ACC112 (cell line): ENCODE measurements around the gene PCBP3.

Source experiments
- H2AFZ ChIP-seq: fragments of 200-600 bp; sonication (generic); one replicate; pipeline ENCODE4 v1.6.0; 2017; ENCODE audit warnings: antibody characterized with exemption, low read length; ENCODE audit not compliant: unreplicated experiment
- H3K27ac ChIP-seq: fragments of 200-600 bp; sonication (generic); 2 replicates; pipeline ENCODE4 v1.5.1; 2014; ENCODE audit warnings: low read depth, mild to moderate bottlenecking, antibody characterized with exemption, low read length, moderate library complexity
- H3K27me3 ChIP-seq: fragments of 200-600 bp; sonication (generic); 2 replicates; pipeline ENCODE4 v1.6.1; 2014; ENCODE audit warnings: mild to moderate bottlenecking, antibody characterized with exemption, low read length, moderate library complexity, mixed read lengths; ENCODE audit not compliant: insufficient read depth
- H3K36me3 ChIP-seq: fragments of 200-600 bp; sonication (generic); 2 replicates; pipeline ENCODE4 v1.6.1; 2016; ENCODE audit warnings: mild to moderate bottlenecking, antibody characterized with exemption, low read length, moderate library complexity, mixed read lengths; ENCODE audit not compliant: insufficient read depth
- H3K4me1 ChIP-seq: fragments of 200-600 bp; sonication (generic); one replicate; pipeline ENCODE4 v1.6.1; 2016; ENCODE audit warnings: low read length, mixed read lengths; ENCODE audit not compliant: insufficient read depth, unreplicated experiment, control insufficient read depth
- H3K4me3 ChIP-seq: fragments of 200-600 bp; sonication (generic); 2 replicates; pipeline ENCODE4 v1.5.1; 2014; ENCODE audit warnings: mild to moderate bottlenecking, low read depth, low read length
- H3K79me2 ChIP-seq: fragments of 200-600 bp; sonication (generic); one replicate; pipeline ENCODE4 v1.6.0; 2016; ENCODE audit warnings: low read length; ENCODE audit not compliant: control insufficient read depth, unreplicated experiment, insufficient read depth

The PCBP3 gene

DNA sequence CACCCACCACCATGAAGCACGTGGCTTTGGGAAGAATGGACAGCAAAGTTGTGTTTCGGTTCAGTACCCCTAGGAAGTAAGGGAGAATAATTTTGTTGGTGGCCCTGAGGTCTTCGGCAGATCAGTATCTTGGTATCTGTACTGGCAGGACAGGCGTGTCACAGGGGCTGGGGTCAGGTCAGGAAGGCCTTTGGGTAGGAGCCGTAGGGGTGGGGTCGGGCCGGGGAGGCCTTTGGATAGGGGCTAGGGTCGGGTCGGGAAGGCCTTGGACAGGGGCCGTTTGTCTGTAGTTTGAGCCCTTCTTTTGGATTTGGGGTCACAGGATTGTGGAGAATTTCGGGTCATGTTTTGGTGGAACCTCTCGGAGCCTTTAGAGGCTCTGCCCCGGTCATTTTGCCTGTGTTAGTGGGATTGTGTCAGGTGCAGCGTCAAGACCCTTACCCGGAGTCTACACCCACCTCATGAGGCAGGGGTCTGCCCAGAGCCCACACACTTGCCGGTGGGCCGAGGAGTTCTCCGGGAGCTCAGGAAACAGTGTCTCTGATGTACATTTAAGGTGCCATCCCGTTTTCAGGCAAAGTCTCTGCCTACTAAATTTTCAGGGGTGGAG, 262.8 kb downstream of the PCBP3 start:
- H3K36me3 ChIP-seq = 0 out of 2 replicates have a peak, but pooled peaks cover 5% of the 10 kb centered on the region
- H2AFZ ChIP-seq = no peak overlapping the region
- no peaks in the 10 kb centered on the region for H3K4me1 ChIP-seq
- no peak overlapping the region for H3K4me3 ChIP-seq
- H3K27me3 ChIP-seq = no peaks in the 10 kb centered on the region
- no peak overlapping the region for H3K27ac ChIP-seq
- H3K79me2 ChIP-seq = no peaks in the 10 kb centered on the region

- H3K36me3 ChIP-seq = 0 out of 2 replicates have a peak, but pooled peaks cover 5% of the 10 kb centered on the region
- no peaks in the 10 kb centered on the region for H3K27me3 ChIP-seq
- no peak overlapping the region for H3K4me3 ChIP-seq
- H3K4me1 ChIP-seq = no peaks in the 10 kb centered on the region
- H2AFZ ChIP-seq = no peak overlapping the region
- H3K27ac ChIP-seq = no peak overlapping the region
- H3K79me2 ChIP-seq = no peaks in the 10 kb centered on the region
Observed at GRCh38 chr21:45906859-45907258, 263.3 kb downstream of the PCBP3 start.

GRCh38 chr21:45908536-45909237, 265.2 kb downstream of the PCBP3 start:
- Histone ChIP-seq H3K79me2 (no peaks in the 10 kb centered on the region), H3K4me1 (no peaks in the 10 kb centered on the region), H3K27ac (no peak overlapping the region), H3K36me3 (no peaks in the 10 kb centered on the region), H3K4me3 (no peak overlapping the region), H3K27me3 (no peaks in the 10 kb centered on the region), H2AFZ (no peak overlapping the region)

GRCh38 chr21:45909238-45909988, 265.9 kb downstream of the PCBP3 start:
- H3K4me3 ChIP-seq = no peak overlapping the region
- no peak overlapping the region for H3K27ac ChIP-seq
- no peaks in the 10 kb centered on the region for H3K27me3 ChIP-seq
- no peaks in the 10 kb centered on the region for H3K4me1 ChIP-seq
- H3K36me3 ChIP-seq = no peaks in the 10 kb centered on the region
- no peak overlapping the region for H2AFZ ChIP-seq
- no peaks in the 10 kb centered on the region for H3K79me2 ChIP-seq

DNA sequence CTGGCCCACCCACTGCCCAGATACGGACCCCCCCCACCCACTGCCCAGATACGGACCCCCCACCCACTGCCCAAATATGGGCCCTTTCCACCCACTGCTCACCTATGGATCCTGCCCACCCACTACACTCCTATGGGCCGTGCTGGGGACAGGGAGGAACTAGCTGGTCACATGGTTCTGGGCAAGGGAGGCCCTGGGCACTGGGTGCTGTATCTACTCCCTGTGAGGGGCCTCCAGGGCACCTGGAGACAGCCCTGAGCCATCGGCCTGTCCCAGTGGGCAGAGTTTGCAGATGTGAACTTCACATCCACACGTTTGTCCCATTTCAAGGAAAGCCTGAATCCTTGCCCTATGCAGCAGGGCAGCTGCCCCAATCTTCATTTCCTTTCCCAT, 266.6 kb downstream of the PCBP3 start:
- H3K27ac ChIP-seq = no peak overlapping the region
- H3K36me3 ChIP-seq = no peaks in the 10 kb centered on the region
- no peak overlapping the region for H2AFZ ChIP-seq
- no peak overlapping the region for H3K4me3 ChIP-seq
- no peaks in the 10 kb centered on the region for H3K79me2 ChIP-seq
- H3K4me1 ChIP-seq = no peaks in the 10 kb centered on the region
- no peaks in the 10 kb centered on the region for H3K27me3 ChIP-seq

DNA sequence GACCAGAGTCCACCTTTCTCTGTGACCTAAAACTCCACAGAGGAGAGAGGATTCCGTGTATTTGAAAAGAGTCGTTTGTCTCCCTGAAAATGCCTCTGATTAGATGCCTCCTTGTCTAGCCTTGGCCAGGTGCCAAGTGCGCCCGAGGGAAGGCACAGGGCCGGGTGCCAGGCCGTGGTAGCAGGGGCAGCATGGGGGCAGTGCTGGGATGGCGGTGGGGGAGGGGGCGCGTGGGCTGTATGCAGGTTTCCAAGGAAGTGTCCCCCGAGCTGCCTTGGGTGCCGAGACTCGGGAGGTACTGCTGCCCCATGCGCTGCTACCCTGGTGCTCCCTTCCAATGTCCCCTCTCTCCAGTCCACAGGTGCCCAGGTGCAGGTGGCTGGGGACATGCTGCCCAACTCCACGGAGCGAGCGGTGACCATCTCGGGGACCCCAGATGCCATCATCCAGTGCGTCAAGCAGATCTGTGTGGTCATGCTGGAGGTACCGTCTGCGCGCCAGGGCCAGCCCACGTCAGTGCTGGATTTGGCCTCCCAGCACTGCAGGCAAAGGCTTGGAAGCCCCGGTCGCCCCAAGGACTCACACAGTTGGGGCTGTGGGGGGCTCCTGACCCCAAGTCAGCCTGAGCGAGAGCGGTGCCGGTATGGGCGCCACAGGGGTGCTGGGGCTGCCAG, 267.2 kb downstream of the PCBP3 start:
- no peak overlapping the region for H3K27ac ChIP-seq
- H3K27me3 ChIP-seq = no peaks in the 10 kb centered on the region
- no peaks in the 10 kb centered on the region for H3K36me3 ChIP-seq
- H2AFZ ChIP-seq = no peak overlapping the region
- H3K4me3 ChIP-seq = no peak overlapping the region
- H3K79me2 ChIP-seq = no peaks in the 10 kb centered on the region
- no peaks in the 10 kb centered on the region for H3K4me1 ChIP-seq

DNA sequence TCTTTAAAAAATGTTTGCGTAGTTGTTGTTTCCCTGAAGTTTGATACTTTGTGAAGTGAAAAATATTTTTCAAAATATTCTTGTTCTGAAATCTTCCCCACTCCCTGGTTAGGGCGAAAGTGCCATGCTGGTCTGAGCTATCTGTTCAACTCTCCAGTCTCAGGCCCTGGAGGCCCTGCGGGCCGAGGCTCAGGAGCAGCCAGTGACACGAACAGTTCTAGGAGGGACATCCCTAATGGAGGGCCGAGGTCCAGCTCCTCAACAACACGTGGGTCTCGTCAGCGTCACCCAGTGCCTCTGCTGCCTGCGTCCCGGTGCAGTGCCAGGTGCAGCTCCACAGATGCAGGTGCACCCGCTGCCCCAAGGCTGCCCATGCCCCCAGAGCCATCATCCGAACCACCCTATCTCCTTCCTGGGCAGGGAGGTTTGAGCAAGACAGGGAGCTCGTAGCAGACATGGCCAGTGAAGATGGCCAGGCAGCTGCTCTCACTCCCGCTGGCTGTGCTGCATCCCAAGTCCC, 268.3 kb downstream of the PCBP3 start:
- no peaks in the 10 kb centered on the region for H3K79me2 ChIP-seq
- H3K4me3 ChIP-seq = no peak overlapping the region
- no peaks in the 10 kb centered on the region for H3K36me3 ChIP-seq
- H3K27me3 ChIP-seq = no peaks in the 10 kb centered on the region
- H3K27ac ChIP-seq = no peak overlapping the region
- H3K4me1 ChIP-seq = no peaks in the 10 kb centered on the region
- no peak overlapping the region for H2AFZ ChIP-seq

- Histone ChIP-seq H3K4me1 (no peaks in the 10 kb centered on the region), H3K27me3 (no peaks in the 10 kb centered on the region), H2AFZ (no peak overlapping the region), H3K4me3 (no peak overlapping the region), H3K79me2 (no peaks in the 10 kb centered on the region), H3K36me3 (no peaks in the 10 kb centered on the region), H3K27ac (no peak overlapping the region)
Observed at GRCh38 chr21:45912611-45913417, 269.3 kb downstream of the PCBP3 start.

- no peaks in the 10 kb centered on the region for H3K4me1 ChIP-seq
- no peak overlapping the region for H3K4me3 ChIP-seq
- H3K79me2 ChIP-seq = no peaks in the 10 kb centered on the region
- no peak overlapping the region for H2AFZ ChIP-seq
- H3K27ac ChIP-seq = no peak overlapping the region
- no peaks in the 10 kb centered on the region for H3K27me3 ChIP-seq
- no peaks in the 10 kb centered on the region for H3K36me3 ChIP-seq
Observed at GRCh38 chr21:45913418-45913765, 269.9 kb downstream of the PCBP3 start.

- no peaks in the 10 kb centered on the region for H3K27me3 ChIP-seq
- H3K4me3 ChIP-seq = no peak overlapping the region
- no peaks in the 10 kb centered on the region for H3K79me2 ChIP-seq
- H3K27ac ChIP-seq = no peak overlapping the region
- no peak overlapping the region for H2AFZ ChIP-seq
- no peaks in the 10 kb centered on the region for H3K4me1 ChIP-seq
- H3K36me3 ChIP-seq = no peaks in the 10 kb centered on the region
Observed at GRCh38 chr21:45913886-45914285, 270.4 kb downstream of the PCBP3 start.
